HG03066 (cell line): Measurements from ENCODE around the gene RABEP1.

Source experiments
- ATAC-seq: cut with Tn5 transposase; IDR thresholded peaks from one replicate; pipeline ENCODE4 v1.9.1; 2021; ENCODE audit warnings: low read depth; ENCODE audit not compliant: unreplicated experiment

The RABEP1 gene

GRCh38 chr17:5355421-5356129, 73.5 kb downstream of the RABEP1 start:
- ATAC-seq: no peak

DNA sequence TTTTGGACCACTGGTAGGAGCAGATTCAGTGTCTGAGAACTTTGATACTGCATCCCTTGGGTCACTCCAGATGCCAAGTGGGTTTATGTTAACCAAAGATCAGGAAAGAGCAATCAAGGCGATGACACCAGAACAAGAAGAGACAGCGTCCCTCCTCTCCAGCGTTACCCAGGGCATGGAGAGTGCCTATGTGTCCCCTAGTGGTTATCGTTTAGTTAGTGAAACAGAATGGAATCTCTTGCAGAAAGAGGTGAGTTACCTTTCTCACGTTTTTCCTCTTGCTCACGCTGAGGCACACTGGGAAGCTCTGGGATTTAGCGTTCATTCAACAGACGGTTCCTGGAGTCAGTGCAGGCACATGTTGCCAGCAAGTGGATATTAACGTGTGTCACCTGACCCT, 79.3 kb downstream of the RABEP1 start:
- ATAC-seq: no peak

GRCh38 chr17:5362162-5362811, 80.2 kb downstream of the RABEP1 start:
- no peak for ATAC-seq

GRCh38 chr17:5364156-5364555, 82.1 kb downstream of the RABEP1 start:
- no peak for ATAC-seq

DNA sequence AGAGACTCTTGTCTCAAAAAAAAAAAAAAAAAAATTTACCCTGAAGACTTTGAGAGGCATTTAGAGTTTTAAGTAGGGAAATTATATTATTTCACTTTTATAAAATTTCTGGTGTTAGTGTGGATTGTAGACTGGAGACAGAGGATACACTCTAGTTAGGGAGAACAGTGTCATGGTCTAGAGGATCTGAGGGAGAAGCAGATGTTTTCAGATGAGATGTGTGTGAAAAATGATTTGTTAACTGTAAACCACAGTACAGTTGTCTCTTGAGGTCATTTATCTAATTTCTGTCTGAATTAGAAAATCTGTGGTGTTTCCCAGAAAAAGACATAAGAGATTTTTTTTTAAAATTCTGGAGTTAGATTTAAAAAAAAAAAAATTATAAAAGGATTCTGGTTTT, 82.6 kb downstream of the RABEP1 start:
- ATAC-seq: no peak

- no peak for ATAC-seq
These were observed 83.7 kb downstream of the RABEP1 start for GRCh38 chr17:5365831-5366230.

DNA sequence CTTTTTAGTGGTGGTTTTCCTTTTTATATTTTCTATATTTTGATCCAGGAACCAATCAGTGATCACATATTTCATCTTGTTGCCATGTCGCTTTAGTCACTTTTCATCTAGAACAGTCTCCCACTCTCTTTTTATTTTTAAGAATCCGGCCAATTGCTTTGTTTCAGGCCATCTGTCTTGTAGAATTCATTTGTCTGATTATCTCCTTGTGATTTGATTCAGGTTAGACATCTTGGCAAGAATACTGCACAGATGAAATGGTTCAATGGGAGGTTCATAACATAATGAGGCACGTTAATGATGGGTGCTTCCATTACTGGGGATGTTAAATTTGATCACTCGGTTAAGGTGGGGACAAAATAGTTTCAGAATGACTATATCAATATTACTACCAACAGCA, 88.3 kb downstream of the RABEP1 start:
- no peak for ATAC-seq

- ATAC-seq: no peak
These were observed 91.0 kb downstream of the RABEP1 start for GRCh38 chr17:5373112-5373511.

- ATAC-seq: no peak
These were observed 96.6 kb downstream of the RABEP1 start for GRCh38 chr17:5378566-5379207.

DNA sequence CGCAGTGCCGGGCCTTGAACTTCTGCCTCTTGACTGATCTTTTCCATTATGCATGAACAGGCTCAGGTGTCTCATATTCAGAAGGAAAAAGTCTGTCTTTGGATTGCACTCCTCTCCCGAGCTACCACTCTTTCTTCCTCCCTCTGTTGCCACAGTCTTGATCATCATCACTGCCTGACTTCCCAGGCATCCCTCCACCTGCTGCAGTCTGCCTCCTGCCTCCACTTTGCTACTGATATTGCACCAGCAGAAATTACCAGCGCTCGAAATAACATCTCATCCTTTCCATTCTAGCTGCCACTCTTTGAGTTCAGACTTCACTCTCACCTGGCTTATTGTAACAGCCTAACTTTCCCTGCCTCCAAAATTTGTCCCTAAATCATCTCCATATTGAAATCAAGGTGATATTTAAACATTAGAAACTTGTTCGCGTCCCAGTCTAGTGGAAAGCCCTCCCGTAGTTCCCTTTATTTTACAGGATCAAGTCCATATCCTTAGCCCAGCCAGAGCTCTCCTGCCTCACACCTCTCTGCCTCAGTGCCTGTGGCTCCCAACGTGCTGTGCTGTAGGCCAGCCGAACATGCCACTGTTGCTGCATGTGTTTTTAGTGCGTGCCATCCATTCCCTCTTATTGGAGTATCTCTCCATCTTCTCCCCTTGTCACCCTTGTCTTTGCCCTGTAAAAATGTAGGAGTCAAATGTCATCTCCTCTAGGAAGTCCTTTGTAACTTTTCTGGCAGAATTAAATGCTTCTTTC, 97.4 kb downstream of the RABEP1 start:
- ATAC-seq: no peak

- ATAC-seq: no peak
These were observed 98.5 kb downstream of the RABEP1 start for GRCh38 chr17:5380491-5381135.

DNA sequence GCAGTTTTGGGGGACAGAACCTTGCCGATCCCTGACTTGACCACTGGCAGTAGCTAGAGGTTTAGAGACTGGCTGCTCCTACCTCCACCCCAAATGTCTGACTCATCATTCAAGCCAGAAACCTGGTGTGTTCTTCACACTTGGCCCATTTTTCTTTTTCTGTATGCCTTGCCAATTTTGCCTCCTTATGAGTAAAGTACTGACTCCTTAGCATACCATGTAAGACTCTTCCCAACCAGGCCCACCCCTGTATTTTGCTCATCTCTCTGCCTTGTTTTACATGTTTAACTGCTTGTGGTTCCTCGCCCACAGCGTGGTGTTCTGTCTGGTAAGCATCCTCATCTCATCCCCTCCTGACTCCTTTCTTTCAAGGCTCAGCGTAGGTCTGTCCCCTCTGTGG, 99.5 kb downstream of the RABEP1 start:
- no peak for ATAC-seq

DNA sequence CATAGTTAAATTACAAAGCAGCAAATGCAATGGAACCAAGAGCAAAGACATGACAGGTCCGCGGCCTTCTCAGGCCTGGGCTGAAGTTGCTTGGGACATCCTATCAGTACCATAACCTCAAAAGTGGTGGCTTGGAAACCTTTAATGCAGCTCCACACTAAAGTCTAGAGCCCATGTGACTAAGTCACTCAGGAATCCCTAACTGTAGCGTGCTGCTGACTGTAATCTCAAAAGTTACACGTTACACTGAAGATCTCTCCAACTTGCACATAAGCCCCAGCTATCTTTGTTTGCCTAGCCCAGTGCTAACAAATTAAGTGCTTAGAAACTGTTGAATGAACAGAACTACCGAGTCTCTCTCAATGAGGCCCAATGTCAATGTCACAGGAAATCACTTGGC, 109.6 kb downstream of the RABEP1 start:
- ATAC-seq: no peak

DNA sequence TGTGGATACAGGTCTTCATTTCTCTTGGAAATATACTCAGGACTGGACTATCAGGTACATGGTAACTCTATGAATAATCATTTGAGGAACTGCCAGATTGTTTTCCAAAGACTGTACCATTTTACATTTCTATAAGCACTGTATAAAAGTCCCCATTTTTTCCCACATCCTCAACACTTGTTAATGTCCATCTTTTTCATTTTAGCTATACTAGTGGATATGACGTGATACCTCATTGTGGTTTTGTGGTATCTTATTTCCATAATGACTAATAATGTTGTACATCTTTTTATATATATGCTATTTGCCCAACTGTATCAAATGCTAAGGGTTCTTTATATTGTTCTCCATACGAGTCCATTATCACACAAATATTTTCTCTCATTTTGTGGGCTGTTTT, 114.5 kb downstream of the RABEP1 start:
- no peak for ATAC-seq

DNA sequence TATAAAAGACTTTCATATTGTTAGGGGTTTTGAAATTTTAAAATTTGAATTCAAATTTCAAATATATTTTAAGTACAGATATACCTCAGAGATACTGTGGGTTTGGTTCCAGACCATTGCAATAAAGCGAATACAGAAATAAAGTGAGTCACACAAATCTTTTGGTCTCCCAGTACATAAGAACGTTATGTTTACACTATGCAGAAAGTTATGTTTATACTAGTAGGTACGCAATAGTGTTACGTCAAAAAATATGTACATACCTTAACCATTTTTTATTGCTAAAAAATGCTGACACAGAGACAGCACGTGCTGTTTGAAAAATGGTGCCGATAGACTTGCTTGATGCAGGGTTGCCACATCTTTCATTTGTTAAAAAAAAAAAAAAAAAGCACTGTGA, 117.7 kb downstream of the RABEP1 start:
- ATAC-seq: no peak

DNA sequence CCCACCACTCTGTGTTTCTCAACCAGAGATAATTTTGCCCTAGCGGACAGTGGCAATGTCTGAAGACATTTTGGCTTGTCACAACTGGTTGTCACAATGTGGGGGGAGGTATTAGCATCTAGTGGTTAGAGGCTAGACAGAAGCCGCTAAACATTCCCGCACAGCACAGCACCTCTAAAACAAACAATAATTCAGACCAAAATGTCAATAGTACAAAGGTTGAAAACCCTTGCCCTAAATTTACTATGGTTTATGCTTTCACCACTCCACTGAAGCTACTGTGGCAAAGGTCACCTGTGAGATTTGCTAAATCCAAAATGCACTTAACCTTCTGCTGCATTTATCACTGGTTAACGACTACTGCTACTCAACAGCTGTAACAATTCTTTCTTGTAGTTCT, 123.3 kb downstream of the RABEP1 start:
- ATAC-seq: no peak

DNA sequence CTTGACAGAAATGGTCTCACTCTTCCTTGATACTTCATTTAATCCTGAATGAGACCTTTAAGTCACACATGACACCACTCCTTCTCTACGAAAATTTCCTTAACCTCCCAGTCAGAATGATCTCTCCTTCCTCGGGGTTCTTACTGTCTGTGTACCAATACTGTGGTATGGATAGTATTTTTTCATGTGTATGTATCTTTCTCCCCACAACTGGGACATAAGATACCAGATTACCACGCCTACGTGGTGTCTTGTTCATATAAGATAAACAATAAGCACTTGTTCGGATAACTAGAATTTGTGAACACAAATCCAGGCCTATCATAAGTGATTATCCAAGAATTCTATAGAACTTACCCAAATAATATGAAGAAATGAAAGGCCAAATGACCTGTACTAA, 126.1 kb downstream of the RABEP1 start:
- no peak for ATAC-seq

- no peak for ATAC-seq
These were observed 128.6 kb downstream of the RABEP1 start for GRCh38 chr17:5410594-5411272.

GRCh38 chr17:5413682-5414081, 131.6 kb downstream of the RABEP1 start:
- ATAC-seq: no peak

GRCh38 chr17:5416901-5417300, 134.8 kb downstream of the RABEP1 start:
- no peak for ATAC-seq
